KMS-11 (cell line): ENCODE data around the gene DPP7.
A peak's percentile ranks its signal among the peaks of the same experiment; 100 is the strongest.

ENCODE experiments used
- H2AFZ ChIP-seq: fragments of 200-600 bp; sonication (generic); 2 replicates; pipeline ENCODE4 v1.6.1; 2016; ENCODE audit warnings: antibody characterized with exemption, mixed run types, low read depth
- H3K27ac ChIP-seq: fragments of 200-600 bp; sonication (generic); 2 replicates; pipeline ENCODE4 v1.6.1; 2016; ENCODE audit warnings: mild to moderate bottlenecking, mixed run types
- H3K27me3 ChIP-seq: fragments of 200-600 bp; sonication (generic); 2 replicates; pipeline ENCODE4 v1.6.1; 2017; ENCODE audit warnings: mild to moderate bottlenecking, low read depth, mixed run types, moderate library complexity; ENCODE audit not compliant: insufficient read depth
- H3K36me3 ChIP-seq: fragments of 200-600 bp; sonication (generic); 2 replicates; pipeline ENCODE4 v1.6.1; 2017; ENCODE audit warnings: mild to moderate bottlenecking, mixed run types; ENCODE audit not compliant: insufficient read depth
- H3K4me1 ChIP-seq: fragments of 200-600 bp; sonication (generic); 2 replicates; pipeline ENCODE4 v1.6.1; 2016; ENCODE audit warnings: mild to moderate bottlenecking, low read depth, mixed run types; ENCODE audit not compliant: poor library complexity, severe bottlenecking
- H3K4me2 ChIP-seq: fragments of 200-600 bp; sonication (generic); 2 replicates; pipeline ENCODE4 v1.7.0; 2016; ENCODE audit warnings: mild to moderate bottlenecking, mixed run types
- H3K4me3 ChIP-seq: fragments of 200-600 bp; sonication (generic); IDR thresholded peaks from 2 replicates; pipeline ENCODE4 v1.6.1; 2017; ENCODE audit warnings: low read depth, low read length, mixed read lengths; ENCODE audit not compliant: insufficient read depth
- H3K79me2 ChIP-seq: fragments of 200-600 bp; sonication (generic); 2 replicates; pipeline ENCODE4 v1.6.1; 2016; ENCODE audit warnings: low read depth, mixed run types; ENCODE audit not compliant: insufficient read depth
- H3K9ac ChIP-seq: fragments of 200-600 bp; sonication (generic); 2 replicates; pipeline ENCODE4 v1.6.1; 2016; ENCODE audit warnings: mild to moderate bottlenecking, mixed run types
- H4K20me1 ChIP-seq: fragments of 200-600 bp; sonication (generic); 2 replicates; pipeline ENCODE4 v1.6.1; 2016; ENCODE audit warnings: mild to moderate bottlenecking, mixed run types; ENCODE audit not compliant: insufficient read depth
- TF ChIP-seq, protein P1 (sequence below): fragments of 200-600 bp; sonication (generic); conservative IDR thresholded peaks from 2 replicates; pipeline ENCODE4 v1.6.1; 2017; ENCODE audit warnings: low read depth, mild to moderate bottlenecking, antibody characterized with exemption, low read length, moderate library complexity, mixed read lengths

Gene DPP7

DNA sequence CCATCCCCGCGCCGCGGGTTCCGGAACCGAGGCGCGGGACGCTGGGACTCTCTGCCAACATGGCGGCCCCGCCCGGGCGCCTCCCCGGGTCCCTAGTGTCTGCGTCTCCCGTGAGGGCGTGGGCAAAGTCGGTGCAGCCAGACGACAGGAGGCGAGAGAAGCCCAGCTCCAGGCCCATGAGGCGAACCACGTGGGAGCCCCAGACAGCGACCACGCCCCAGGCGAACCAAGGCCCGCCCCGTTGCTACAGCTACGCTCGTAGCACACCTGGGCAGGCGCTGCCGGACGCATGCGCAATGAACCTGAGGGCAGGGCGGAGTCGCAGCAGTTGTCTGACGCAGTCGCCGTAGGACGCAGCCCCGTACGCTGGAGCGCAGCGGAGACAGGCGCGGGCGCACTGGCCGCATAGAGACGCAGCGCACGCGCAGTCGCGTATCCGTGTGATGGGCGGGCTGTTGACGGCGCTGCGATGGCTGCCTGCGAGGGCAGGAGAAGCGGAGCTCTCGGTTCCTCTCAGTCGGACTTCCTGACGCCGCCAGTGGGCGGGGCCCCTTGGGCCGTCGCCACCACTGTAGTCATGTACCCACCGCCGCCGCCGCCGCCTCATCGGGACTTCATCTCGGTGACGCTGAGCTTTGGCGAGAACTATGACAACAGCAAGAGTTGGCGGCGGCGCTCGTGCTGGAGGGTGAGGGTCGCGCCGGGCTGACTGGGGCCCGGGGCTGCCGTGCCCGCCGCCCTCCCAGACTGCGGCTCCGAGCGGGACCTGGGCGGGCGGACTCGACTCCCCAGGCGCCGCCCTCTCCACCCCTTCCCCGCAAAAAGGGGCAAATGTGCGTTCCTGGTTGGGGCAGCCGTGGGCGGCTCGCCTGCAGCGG lies 27.8 kb downstream of the DPP7 start, which contains the start of gene MAN1B1:
Gene MAN1B1 (plus strand): TSS at position 455 of the 878 bp plus-strand sequence. CDS start 15 bp downstream, at position 470.
- TF ChIP-seq, protein P1, sequence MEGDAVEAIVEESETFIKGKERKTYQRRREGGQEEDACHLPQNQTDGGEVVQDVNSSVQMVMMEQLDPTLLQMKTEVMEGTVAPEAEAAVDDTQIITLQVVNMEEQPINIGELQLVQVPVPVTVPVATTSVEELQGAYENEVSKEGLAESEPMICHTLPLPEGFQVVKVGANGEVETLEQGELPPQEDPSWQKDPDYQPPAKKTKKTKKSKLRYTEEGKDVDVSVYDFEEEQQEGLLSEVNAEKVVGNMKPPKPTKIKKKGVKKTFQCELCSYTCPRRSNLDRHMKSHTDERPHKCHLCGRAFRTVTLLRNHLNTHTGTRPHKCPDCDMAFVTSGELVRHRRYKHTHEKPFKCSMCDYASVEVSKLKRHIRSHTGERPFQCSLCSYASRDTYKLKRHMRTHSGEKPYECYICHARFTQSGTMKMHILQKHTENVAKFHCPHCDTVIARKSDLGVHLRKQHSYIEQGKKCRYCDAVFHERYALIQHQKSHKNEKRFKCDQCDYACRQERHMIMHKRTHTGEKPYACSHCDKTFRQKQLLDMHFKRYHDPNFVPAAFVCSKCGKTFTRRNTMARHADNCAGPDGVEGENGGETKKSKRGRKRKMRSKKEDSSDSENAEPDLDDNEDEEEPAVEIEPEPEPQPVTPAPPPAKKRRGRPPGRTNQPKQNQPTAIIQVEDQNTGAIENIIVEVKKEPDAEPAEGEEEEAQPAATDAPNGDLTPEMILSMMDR = no peak
- no peaks in the 10 kb centered on the region for H3K36me3 ChIP-seq
- peak within 1 kb of the TSS; percentile 81 for H3K27ac ChIP-seq
- peak within 1 kb of the TSS; percentile 97 for H3K4me2 ChIP-seq
- H4K20me1 ChIP-seq = no peaks in the 10 kb centered on the region
- no peaks in the 10 kb centered on the region for H3K27me3 ChIP-seq
- no peak within 1 kb of the TSS for H3K4me3 ChIP-seq
- H3K79me2 ChIP-seq = no peaks in the 10 kb centered on the region
- peaks cover 17% of the 10 kb centered on the region for H3K4me1 ChIP-seq
- H2AFZ ChIP-seq = peak within 1 kb of the TSS; percentile 92
- peak within 1 kb of the TSS; percentile 95 for H3K9ac ChIP-seq

DNA sequence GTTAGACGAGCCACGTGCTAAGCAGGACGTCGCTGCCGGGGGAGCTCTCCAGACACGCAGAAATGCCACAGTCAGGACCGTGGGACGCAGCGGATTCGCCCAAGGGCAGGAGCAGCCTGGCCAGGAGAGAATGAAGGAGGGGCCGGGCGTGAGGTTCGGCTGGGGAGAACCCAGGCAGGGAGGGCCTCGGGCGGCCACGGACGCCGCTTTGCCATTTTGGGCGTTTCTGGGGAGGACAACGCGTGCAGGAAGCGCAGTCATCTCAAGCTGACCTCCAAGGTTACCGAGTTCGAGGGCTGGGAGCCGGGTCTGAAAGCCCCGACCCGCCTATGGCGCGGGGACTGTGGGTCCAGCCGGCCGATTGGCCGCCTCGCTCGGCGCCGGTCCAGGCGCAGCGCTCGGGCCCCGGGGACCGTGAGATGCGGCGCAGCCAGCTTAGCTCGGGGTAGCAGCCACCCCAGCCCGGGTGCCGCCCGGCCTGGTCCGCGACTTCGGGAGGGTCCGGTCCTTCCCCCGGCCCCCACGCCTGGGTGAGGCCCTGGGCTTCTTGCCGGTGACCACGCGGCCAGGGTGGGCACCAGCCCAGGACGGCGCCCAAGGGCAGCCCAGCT lies 28.5 kb downstream of the DPP7 start:
- Histone ChIP-seq H3K27ac (peak overlapping the region; percentile 81), H3K79me2 (no peaks in the 10 kb centered on the region), H3K27me3 (no peaks in the 10 kb centered on the region), H3K4me3 (no peak overlapping the region), H3K9ac (peak overlapping the region; percentile 95), H4K20me1 (no peaks in the 10 kb centered on the region), H2AFZ (peak overlapping the region; percentile 83), H3K4me1 (peaks cover 17% of the 10 kb centered on the region), H3K4me2 (peak overlapping the region; percentile 92), H3K36me3 (no peaks in the 10 kb centered on the region)
- TF ChIP-seq, protein P1 = no peak

DNA sequence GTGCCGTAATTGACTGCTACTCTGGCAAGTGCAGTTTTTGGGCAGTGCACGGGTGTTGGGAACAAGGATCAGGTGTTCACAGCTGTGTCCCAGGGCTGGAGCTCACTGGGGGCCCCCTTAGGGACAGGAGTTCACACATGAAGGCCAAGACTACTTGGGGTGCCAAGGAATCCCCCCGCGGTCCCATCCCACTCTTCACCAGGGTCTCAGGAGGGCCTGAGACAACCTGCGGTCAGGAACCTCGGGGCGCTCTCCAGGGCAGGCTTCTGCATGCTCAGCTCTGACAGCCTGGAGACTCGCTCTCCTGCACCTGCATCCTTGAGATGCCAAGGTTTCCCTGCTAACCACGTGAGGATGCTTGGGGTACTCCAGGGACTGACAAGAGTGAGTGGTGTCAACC lies 30.0 kb downstream of the DPP7 start:
- Histone ChIP-seq H3K4me2 (no peak overlapping the region), H3K27ac (no peak overlapping the region), H3K36me3 (no peaks in the 10 kb centered on the region), H3K9ac (no peak overlapping the region), H3K4me1 (peaks cover 17% of the 10 kb centered on the region), H3K27me3 (no peaks in the 10 kb centered on the region; the same call in 1 of the 2 replicates), H2AFZ (no peak overlapping the region), H4K20me1 (no peaks in the 10 kb centered on the region), H3K79me2 (no peaks in the 10 kb centered on the region), H3K4me3 (no peak overlapping the region)
- TF ChIP-seq, protein P1 = no peak

DNA sequence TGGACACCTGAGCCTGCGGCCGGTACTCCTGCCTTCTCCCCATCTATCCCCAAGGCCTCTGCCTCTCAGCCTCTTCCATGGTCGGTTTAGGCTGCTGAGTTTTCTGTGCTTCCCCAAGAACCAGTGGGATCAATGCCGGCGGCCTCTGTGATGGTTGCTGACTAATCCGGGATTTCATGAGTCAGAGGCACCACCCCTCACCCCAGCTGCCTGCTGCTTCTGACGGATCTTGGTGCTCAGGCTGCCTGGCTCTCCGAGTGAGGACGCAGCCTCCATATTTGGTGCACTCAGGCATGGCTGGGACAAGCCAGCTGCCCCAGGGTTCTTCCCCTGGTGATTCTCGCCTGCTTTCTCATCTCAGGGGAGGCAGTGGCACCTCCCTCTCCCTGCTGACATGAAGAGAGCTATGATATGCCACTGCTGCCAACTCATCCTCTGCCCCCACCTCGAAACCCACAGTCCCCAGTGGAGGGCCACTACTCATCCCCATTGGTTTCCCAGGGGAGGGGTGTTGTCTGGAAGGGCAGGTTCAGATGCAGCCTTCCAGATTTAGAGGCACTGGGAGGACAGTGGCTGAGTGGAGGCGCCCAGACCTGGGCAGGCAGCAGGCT lies 31.0 kb downstream of the DPP7 start:
- Histone ChIP-seq H3K79me2 (no peaks in the 10 kb centered on the region), H3K27ac (no peak overlapping the region), H3K4me3 (no peak overlapping the region), H3K4me1 (peaks cover 17% of the 10 kb centered on the region), H4K20me1 (no peaks in the 10 kb centered on the region), H3K36me3 (no peaks in the 10 kb centered on the region), H3K27me3 (no peaks in the 10 kb centered on the region; the same call in 1 of the 2 replicates), H3K4me2 (no peak overlapping the region), H2AFZ (no peak overlapping the region), H3K9ac (no peak overlapping the region)
- TF ChIP-seq, protein P1 = no peak
